Measurements from ENCODE around the gene SCFD2.

DNA sequence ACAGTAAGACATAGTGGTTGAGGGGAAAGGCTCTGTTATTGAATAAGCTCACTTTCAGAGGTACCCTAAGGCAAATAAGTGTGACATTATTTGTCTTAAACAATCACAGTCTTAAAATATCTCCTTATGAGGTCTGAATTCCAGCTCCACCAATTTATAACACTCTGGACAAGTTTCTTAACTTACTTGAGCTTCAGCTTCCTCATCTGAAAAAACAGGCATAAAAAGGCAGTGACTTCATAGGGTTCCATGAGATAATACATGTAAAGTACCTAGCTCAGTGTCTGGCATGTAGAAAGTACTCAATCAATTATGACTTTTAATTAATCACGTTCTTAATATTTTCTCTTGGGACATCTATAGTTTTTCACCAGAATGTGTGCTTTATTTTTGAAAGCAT, 301.3 kb downstream of the SCFD2 start:
- TF ChIP-seq POLR2A (IDR thresholded peaks at IDR 0.05) (no peak), CTCF (IDR thresholded peaks at IDR 0.05 in 4 of 5, conservative IDR thresholded peaks at IDR 0.05 in 1 of 5) (no peak)
